Measurements from ENCODE around the gene OSGIN1.
A peak's percentile ranks its signal among the peaks of the same experiment; 100 is the strongest.

The OSGIN1 gene, protein sequence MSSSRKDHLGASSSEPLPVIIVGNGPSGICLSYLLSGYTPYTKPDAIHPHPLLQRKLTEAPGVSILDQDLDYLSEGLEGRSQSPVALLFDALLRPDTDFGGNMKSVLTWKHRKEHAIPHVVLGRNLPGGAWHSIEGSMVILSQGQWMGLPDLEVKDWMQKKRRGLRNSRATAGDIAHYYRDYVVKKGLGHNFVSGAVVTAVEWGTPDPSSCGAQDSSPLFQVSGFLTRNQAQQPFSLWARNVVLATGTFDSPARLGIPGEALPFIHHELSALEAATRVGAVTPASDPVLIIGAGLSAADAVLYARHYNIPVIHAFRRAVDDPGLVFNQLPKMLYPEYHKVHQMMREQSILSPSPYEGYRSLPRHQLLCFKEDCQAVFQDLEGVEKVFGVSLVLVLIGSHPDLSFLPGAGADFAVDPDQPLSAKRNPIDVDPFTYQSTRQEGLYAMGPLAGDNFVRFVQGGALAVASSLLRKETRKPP

DNA sequence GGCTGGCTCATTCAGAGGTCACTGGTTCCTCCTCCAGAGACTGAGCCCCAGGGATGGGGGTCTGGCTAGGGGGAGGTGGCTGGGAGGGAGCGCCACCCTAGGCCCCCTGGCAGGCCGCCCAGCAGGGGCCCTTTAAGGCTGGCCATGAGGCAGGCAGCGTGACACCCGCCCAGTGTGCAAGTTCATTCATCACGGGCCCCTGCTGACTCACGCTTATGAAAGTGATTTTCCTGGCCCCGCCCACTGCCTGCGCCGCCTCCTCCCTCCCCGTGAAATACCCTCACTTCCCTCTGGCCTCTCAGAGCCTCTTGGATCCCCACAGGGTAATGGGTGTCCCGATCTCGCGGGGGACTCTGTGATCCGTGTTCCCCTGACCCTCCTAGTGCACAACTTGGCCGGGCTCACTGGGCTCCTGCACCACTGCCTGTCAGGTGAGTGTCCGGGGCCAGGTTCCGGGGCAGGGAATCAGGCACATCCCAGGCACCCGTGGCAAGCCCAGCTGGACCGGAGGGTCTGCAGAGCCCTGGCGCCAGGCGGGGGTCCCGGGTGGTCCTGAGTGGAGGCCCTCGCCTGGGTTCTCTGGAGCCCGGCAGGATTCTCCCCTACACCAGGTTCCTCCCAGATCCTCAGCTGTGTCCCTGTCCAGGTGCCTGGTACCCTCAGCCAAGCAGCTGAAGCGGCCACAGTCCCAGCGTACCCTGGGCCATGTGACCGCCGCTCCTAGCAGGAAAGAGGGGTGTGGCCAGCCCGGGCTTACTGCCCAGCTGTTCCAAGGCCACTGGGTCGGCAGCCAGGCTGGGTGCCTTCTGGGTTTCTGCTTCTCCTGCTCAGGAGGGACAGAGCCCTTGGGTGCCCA is at the start of gene OSGIN1:
Gene OSGIN1, plus strand, starts transcription at position 301 of the 856 bp plus-strand sequence. CDS start 4,432 bp downstream, outside the sequence.
- DNase-seq, result peak; percentile 80

DNA sequence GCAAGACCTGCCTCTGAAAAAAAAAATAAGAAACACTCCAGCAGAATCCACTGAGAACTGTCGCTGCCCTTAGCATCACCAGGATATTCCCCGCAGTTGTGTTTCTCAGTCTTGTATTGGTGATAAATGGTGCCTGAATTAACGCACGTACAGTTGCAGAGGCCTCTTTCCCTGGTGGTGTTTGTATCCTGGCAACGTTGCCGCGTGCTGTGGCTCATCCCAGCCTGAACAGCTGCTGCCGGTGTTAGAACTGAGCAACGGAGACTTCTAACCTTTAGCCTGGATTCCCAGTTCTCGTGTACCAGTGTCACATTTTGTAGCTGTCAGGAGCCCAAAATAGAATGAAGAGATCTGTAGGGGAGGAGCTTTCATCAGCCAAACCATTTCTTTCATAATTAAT is 49.3 kb upstream of the OSGIN1 start:
- DNase-seq, result peak; percentile 87

DNA sequence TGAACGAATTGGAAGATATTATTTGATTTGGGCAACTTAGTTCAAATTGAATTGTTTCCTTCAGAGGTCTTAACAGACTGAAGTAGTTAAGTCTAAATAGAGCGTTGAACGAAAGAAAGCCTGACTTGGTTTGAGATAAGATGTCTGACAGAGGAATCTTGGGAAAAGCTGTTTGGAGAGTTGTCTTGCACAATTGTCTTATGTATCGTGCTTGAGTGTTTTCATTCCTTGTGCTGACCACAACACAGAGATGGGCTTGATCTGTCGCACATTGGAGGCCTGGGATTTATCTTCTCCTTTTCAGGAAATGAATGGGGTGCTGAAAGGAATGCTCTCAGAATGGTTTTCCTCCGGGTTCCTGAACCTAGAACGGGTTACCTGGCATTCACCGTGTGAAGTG is 46.4 kb upstream of the OSGIN1 start:
- no peak for DNase-seq

DNA sequence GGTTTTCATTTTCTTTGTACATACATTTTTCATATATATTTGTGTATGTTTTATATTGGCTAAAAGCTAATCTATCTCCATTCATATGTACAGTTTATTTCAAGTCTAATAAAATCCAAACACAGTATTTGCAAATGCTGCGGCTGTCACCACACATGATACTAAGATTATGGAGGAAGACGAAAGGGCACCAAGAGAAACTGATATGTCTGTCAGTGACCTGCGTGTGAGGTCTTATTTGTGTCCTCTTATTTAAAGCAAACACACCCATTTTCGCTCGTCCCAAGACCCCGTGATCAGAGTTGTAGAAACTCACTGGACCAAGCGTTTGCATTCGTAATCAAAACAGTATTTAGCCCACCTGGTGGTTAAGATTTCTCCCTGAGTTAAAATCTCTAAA is 45.9 kb upstream of the OSGIN1 start:
- no peak for DNase-seq

DNA sequence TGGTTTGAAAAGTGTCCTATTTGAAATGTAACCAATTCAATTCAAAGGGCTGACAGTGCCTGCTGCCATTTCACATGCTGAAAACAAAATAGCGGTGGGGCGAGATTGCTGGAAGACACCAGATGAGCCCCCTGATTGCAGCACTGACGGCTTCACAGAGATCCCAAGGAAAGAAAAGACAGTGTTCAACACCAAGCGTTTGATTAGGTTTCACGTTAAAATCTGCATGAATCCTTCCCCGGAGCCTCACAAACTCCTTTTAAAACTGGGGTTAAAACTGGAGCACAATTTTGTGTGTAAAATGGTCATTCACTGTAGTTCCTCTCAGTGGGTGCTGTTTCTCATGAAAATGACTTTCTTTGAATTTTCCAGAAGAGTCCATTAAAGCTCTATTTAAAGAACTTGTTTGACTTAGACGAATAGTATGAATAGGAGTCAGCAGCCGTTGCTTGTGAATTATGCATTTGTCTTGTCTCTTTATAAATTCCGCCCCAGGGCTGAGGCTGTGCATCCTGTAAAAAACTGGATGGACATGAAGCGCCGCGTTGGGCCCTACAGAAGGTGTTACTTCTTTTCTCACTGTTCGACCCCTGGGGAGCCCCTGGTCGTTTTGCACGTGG is 45.3 kb upstream of the OSGIN1 start:
- no peak for DNase-seq

DNA sequence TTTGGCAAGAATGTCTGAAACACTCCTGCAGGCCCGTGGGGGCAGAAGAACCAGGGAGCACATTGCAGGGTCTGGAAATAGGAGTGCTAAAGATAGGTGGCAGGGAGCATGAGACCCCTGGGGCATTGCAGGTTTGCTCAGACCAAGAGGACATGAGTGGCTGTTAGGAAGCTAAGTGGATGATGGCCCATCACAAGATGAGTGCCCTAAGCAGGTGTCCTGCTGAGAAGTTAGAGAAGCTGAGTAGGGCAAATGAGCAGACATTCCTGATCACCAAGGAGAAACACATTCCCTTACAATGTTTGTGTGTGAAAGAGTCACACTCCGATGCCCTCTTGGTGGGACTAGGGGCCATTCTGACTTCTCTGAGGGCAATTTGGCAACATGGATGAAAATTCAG is 44.2 kb upstream of the OSGIN1 start:
- DNase-seq, result no peak

DNA sequence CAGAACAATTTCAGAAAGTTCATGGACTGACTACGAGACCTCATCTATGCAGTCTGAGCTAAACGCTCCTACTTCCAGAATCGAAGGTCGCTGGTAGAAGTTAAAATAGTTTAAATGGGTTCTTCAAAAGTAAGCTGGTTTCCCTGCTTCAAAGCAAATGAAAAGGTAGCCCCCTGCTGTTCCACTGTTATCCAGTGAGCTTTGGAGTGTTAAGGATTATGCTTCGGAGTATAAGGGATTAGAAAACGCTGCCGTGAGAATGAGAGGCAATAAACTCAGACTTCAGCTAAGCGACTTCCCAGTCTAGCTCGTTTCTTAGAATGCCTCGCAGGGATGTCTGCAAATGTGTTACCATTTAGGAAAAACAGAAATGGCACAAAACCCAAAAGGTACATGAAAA is 41.8 kb upstream of the OSGIN1 start:
- DNase-seq, result no peak

DNA sequence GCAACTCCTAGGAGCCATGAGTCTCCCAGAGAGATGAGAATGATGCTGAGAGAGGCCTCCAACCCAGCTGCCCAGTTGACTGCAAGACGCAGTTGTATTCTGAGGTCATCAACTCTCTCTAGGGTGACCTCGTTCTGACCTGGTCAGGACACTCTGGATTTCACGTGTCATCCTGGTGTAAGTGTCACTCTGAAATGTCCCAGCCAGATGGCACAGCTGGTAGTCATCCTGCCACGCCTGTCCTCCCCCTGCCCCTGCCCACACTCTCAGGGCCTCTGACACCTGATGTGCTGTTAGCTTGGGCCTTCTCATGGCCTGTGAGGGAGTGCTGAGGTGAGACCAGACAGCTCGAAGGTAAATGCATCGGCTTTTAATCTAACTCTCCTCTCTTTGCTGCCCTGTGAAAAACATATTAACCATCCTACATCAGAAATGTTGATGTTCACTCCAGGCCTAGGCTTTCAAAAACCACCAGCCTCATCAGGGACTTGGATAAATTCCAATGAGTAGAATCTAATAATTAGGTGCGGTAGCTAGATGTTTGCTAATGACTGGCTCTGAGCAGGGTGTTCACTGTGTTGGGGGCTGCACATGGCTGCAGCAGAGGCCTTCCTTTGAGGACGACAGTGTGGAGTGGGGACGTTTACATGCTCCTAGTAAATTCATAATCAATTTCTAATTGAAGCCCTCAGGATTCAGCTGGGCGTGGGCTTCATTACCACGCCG is 40.4 kb upstream of the OSGIN1 start:
- DNase-seq, result no peak

DNA sequence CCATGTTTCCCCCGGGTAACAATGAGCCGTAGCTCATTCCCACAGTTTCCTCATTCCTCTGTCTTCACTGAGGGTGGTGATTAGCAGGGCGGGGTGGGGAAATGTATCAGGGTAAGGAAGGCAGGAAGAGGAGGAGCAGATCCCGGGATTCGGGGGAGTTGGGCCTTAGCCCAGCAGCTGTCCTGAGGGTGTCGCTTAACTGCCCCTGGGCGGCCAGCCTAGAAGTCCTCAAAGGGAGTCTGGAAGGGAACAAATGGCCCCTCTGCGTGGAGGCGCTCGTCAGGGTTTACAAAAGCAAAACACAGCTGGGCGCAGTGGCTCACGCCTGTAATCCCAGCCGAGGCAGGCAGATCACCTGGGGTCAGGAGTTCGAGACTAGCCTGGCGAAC is 39.8 kb upstream of the OSGIN1 start:
- DNase-seq, result no peak

DNA sequence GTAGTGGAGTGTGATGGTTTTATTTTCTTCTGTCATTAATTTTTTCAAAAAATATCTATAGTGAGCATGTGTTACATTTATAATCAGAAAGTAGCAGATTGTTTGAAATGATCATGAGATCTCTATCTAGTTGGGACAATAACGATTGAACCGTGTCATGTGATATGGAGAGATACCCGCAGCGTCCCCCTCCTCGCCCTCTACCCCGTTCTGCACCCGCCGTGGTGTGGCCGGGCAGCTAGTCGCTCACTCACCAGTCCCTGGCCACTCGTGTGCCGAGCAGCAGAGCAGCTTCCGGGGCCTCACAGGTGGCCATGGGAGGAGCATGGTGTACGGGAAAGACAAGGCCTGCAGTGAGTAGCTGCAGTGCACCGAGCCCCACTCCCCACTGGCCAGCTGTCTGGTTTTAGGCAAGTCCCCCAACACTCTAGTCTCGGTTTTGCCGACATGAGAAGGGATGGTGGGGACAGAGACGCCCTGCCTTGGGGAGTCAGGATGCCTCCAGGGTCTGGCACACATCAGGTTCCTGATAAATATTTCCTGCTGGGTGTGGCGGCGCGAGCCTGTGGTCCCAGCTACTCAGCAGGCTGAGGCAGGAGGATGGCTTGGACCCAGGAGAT is 38.8 kb upstream of the OSGIN1 start:
- DNase-seq, result no peak

DNA sequence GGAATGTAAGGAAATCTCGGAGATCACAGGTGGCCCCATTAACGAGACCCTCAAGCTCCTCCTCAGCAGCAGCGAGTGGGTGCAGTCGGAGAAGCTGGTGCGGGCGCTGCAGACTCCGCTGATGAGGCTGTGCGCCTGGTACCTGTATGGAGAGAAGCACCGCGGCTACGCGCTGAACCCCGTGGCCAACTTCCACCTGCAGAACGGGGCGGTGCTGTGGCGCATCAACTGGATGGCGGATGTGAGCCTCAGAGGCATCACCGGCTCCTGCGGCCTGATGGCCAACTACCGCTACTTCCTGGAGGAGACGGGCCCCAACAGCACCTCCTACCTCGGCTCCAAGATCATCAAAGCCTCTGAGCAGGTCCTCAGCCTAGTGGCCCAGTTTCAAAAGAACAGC is 38.0 kb upstream of the OSGIN1 start:
- no peak for DNase-seq

DNA sequence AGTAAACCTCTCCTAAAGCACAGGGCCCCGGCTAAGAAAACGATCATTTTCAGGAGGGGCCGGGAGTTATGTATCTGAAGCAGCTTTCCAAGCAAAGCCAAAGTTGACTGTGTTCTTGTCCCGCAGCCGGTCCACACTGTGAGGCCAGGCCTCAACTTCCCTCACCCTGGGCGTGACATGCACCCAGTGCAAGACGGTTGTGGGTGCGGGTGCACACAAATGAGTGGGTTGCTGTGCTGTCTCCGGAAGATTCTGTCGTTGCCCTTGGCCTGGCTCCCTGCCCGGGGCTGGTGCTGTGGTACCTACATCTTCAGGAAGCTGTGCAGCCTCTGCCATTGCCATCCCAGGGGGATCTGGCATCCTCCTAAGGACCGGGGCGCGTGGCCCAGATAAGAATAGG is 37.5 kb upstream of the OSGIN1 start:
- DNase-seq, result no peak

DNA sequence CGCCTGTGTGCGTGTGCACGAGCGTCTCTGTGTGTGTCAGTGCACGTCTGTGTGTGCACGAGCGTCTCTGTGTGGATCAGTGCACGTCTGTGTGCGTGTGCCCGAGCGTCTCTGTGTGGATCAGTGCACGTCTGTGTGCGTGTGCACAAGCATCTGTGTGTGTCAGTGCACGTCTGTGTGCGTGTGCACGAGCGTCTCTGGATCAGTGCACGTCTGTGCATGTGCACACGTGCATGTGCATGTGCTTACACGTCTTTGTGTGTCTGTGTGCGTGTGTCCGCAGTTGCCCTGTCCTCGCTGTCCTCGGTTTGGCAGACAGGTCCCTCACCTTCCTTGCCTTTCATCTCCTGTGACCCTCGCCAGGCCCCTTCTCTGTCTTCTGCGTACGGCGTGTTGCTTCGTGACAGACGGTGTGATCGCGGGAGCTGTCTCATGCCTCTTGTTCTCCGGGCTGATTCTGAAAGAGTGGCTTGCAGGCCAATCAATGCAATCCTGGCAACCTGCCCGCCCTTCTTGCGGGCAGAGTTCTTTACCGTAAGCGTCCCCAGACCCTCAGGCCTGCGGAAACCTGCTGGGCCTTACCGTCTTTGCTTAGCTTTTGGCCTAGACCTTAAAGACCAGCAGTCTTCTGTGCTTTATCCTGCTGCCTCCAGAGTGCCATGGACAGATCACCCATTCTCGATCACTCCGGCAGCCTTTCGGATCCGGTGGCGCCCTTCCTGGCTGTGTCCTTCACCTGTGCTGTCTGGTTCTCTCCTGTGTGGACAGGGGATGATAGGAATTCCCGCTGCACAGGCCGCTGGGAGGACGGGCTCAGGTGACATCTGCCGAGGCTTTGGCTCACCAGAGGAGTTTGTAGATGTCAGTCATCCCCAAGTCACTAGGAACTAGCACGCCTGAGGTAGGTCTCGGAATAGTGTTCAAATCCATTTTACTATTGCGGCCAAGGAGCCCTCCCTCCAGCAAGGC is 35.6 kb upstream of the OSGIN1 start:
- no peak for DNase-seq

DNA sequence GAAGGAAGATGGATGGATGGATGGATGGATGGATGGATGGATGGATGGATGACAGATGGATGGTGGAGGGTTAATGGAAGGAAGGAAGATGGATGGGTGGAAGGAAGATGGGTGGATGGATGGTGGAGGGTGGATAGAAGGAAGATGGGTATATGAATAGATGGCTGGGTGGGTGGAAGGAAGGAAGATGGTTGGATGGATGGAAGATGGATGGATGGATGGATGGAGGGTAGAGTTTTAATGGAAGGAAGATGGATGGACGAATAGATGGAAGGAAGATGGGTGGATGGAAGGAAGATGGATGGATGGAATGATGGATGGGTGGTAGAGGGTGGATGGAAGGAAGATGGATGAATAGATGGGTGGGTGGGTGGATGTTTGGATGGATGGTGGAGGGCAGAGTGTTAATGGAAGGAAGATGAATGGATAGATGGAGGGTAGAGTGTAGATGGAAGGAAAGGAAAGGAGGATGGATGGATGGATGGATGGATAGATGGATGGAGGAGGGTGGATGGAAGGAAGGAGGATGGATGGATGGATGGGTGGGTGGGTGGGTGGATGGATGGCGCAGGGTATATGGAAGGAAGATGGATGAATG is 32.0 kb upstream of the OSGIN1 start:
- no peak for DNase-seq

DNA sequence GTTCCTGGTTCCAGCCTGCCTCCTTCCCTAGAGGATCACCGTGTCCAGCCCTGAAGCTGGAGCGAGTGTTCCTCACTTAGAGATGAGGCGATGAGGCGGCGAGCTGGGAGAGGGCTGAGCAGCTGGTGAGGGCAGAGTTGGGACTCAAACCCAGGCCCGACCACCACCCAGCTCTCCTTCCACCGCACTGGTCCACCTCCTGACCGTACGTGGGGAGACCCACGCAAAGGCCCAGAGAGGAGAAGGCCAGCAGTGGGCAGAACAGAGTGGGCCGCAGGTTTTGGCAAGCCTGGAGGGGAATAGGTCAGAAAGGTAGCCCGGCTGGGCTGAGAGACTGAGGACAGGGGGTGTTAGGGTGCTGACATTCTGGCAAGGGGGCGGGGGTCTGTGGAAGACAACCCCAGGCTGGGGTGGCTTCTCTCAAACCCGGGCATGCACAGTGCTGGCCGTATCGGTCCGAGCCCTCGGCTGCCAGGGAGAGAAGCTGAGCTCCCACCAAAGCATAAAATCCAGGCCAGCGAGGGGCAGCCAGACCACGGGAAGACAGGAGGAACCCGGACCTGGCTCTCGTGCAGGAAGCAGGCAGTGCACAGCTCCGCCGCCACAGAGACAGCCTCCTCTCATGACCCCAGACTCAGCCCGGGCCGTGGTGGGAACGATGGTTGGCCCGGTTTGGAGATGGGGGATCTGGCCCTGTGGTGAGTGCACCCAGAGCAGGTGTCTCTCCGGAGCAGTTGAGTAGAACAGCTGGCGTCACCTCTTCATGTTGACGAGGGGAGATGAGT is 29.3 kb upstream of the OSGIN1 start:
- DNase-seq, result peak; percentile 22

DNA sequence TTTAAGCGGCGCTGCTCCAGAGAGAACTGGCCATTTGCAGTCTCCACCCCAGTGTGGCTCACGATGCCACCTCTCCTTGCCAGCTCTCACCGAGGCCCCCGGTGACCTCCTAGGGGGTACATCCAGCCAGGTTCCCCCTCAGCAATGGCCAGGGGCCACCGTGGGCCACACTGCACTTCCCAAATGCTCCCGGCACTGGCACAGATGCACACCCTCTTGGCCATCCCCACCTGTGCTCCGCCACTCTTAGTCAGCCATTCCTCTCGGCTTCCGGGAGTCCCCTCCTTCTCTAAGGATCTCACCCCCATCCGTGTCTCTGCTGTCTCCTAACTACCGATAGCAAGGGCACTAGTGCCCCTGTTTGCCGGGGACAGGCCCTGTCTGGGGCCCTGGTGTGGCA is 28.4 kb upstream of the OSGIN1 start:
- DNase-seq, result no peak

DNA sequence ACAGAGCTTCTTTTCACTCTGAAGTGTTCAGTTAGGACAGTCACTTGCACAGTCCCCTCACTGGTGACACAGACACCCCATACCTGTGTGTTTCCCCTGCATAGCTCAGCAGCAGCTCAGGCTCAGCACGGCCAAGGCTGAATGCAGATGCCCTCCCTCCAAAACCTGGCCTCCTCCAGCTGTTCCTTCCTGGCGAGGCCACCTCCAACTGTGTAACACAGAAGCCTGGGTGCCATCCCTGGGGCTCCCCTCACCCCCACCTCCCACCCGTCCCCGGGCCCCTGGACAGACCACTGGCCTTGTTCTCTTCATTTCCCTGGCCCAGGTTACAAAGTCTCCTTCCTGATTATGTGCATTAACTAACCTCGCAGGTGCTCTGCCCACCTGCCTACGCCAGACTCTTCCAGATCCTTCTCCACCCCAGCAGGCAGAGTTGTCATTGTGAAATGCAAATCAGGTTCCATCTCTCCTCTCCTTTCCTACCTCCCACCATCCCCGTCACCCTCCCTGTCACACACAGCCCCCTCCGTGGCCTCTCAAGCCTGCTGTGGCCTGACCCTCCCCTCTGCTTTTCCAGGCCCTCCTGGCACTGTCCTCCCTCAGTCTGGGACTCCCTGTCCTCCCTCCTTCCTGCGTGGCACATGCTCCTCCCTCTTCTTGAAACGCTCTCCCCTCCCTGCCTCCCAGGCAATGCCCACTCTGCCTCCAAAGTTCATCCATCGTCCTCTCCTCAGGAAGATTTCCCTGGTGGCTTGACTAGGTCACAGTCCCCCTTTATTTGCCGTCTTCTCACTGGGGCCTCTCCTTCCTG is 27.7 kb upstream of the OSGIN1 start:
- DNase-seq, result no peak

DNA sequence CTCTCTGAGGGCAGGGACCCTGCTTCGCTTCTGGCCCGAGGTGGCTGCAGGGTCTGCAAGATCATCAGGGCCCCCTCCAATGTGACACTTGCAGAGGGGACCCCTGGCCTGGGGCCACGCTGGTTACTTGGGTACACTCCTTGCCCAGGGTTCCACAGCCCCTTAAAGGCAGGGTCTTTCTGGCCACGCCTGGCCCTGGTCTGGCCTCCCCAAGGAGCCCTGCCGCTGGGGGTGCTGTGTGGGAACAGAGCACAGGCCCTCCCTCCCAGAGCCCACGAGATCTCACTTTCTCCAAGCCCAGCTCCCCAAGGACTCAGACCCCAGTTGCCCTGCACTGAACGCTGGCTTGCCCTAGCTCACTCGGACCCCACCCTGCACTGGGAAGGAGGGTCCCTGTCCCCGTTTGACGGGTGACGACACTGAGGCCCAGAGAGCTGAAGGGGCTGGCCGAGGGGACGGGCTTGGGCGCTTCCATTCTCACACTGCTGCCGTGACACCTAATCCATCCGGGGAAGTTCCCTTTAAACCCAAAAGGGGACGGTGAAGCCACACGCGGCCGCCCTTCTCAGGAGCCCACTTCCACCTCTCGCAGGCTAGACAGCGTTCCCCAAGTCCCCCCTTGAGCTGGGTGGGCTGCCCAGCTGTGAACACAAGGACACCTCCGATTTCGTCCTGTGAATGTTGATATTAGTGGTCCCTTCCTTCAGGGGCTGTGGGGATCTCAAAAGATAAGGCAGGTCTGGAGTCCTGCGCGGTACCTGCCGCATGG is 26.9 kb upstream of the OSGIN1 start:
- DNase-seq, result no peak

All from eye (tissue), 1 donor.